OCI-LY3 (cell line): Measurements from ENCODE around the gene RBL2.
A peak's percentile ranks its signal among the peaks of the same experiment; 100 is the strongest.

Experiments
- H2AFZ ChIP-seq: fragments of 200-600, 300-600 bp; shearing (Covaris generic); 2 replicates; pipeline ENCODE4 v1.6.0; 2014; ENCODE audit warnings: antibody characterized with exemption, low read depth, low read length
- H3K27ac ChIP-seq: fragments of 200-600, 300-600 bp; sonication (generic); 2 replicates; pipeline ENCODE4 v1.5.1; 2014; ENCODE audit warnings: mild to moderate bottlenecking, low read length, moderate library complexity, mixed read lengths
- H3K27me3 ChIP-seq: fragments of 200-600, 300-600 bp; sonication (generic); 2 replicates; pipeline ENCODE4 v1.6.1; 2014; ENCODE audit warnings: low read depth, low read length, mixed read lengths
- H3K36me3 ChIP-seq: fragments of 200-600, 300-600 bp; sonication (generic); replicated peaks from 2 replicates; pipeline ENCODE3; 2014; ENCODE audit warnings: low read depth, low read length, mixed read lengths
- H3K4me1 ChIP-seq: fragments of 300-600, 200-600 bp; sonication (generic); 2 replicates; pipeline ENCODE4 v1.6.1; 2014; ENCODE audit warnings: low read length, mixed read lengths
- H3K4me2 ChIP-seq: fragments of 200-600, 300-600 bp; sonication (generic); 2 replicates; pipeline ENCODE4 v1.6.1; 2014; ENCODE audit warnings: low read length, mixed read lengths
- H3K4me3 ChIP-seq: fragments of 300-600, 200-600 bp; sonication (generic); 2 replicates; pipeline ENCODE4 v1.5.1; 2014; ENCODE audit warnings: antibody characterized with exemption, mild to moderate bottlenecking, low read length, moderate library complexity
- H3K79me2 ChIP-seq: fragments of 300-600, 200-600 bp; shearing (Covaris generic); 2 replicates; pipeline ENCODE4 v1.6.1; 2014; ENCODE audit warnings: mild to moderate bottlenecking, low read length, mixed read lengths
- H3K9ac ChIP-seq: fragments of 300-600, 200-600 bp; shearing (Covaris generic); 2 replicates; pipeline ENCODE4 v1.6.0; 2014; ENCODE audit warnings: mild to moderate bottlenecking, low read length, moderate library complexity
- H3K9me3 ChIP-seq: fragments of 200-600, 300-600 bp; shearing (Covaris generic); 2 replicates; pipeline ENCODE4 v1.6.1; 2014; ENCODE audit warnings: low read length, mixed read lengths; ENCODE audit not compliant: insufficient read depth
- H4K20me1 ChIP-seq: fragments of 200-600, 300-600 bp; sonication (generic); 2 replicates; pipeline ENCODE4 v1.6.1; 2016; ENCODE audit warnings: low read length, mixed read lengths; ENCODE audit not compliant: insufficient read depth
- EZH2phosphoT487 ChIP-seq: fragments of 200-600 bp; shearing (Covaris generic); IDR thresholded peaks from 2 replicates; pipeline ENCODE4 v1.6.1; 2018; ENCODE audit warnings: antibody characterized with exemption, mixed run types, low read depth
- TF ChIP-seq, protein P1 (sequence below): fragments of 200-600, 300-600 bp; sonication (generic); IDR thresholded peaks from 2 replicates; pipeline ENCODE4 v1.5.1; 2014; ENCODE audit warnings: antibody characterized with exemption, low read length, low read depth

RBL2 gene

DNA sequence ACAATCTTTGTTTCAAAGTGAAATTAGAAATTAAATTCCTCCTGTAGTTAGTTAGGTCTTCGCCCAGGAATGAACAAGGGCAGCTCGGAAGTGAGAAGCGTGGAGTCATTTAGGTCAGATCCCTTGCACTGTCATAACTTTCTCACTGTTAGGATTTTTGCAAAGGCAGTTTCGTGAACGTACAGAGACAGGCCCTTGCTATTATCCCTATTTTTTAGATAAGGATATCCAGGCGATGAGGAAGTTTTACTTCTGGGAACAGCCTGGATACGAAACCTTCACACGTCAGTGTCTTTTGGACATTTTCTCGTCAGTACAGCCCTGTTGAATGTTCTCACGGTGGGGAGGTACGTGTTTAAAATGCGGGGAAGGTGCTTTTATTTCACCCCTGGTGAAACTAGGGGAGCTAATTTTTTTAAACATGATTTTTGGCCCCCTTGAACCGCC lies 318 bp upstream of the RBL2 start:
- no peaks in the 10 kb centered on the region for H3K9me3 ChIP-seq
- H3K4me1 ChIP-seq = peaks cover 15% of the 10 kb centered on the region
- peak overlapping the region; percentile 93 for H3K9ac ChIP-seq
- peak overlapping the region; percentile 97 for H3K4me3 ChIP-seq
- peak overlapping the region; percentile 100 for H2AFZ ChIP-seq
- no peak for TF ChIP-seq EZH2phosphoT487
- TF ChIP-seq, protein P1, sequence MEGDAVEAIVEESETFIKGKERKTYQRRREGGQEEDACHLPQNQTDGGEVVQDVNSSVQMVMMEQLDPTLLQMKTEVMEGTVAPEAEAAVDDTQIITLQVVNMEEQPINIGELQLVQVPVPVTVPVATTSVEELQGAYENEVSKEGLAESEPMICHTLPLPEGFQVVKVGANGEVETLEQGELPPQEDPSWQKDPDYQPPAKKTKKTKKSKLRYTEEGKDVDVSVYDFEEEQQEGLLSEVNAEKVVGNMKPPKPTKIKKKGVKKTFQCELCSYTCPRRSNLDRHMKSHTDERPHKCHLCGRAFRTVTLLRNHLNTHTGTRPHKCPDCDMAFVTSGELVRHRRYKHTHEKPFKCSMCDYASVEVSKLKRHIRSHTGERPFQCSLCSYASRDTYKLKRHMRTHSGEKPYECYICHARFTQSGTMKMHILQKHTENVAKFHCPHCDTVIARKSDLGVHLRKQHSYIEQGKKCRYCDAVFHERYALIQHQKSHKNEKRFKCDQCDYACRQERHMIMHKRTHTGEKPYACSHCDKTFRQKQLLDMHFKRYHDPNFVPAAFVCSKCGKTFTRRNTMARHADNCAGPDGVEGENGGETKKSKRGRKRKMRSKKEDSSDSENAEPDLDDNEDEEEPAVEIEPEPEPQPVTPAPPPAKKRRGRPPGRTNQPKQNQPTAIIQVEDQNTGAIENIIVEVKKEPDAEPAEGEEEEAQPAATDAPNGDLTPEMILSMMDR = no peak
- peaks cover 44% of the 10 kb centered on the region for H3K79me2 ChIP-seq
- peak overlapping the region; percentile 90 for H3K4me2 ChIP-seq
- no peaks in the 10 kb centered on the region for H3K36me3 ChIP-seq
- peaks cover 20% of the 10 kb centered on the region for H4K20me1 ChIP-seq
- H3K27ac ChIP-seq = peak overlapping the region; percentile 37; the same call in 1 of the 2 replicates
- no peaks in the 10 kb centered on the region for H3K27me3 ChIP-seq

DNA sequence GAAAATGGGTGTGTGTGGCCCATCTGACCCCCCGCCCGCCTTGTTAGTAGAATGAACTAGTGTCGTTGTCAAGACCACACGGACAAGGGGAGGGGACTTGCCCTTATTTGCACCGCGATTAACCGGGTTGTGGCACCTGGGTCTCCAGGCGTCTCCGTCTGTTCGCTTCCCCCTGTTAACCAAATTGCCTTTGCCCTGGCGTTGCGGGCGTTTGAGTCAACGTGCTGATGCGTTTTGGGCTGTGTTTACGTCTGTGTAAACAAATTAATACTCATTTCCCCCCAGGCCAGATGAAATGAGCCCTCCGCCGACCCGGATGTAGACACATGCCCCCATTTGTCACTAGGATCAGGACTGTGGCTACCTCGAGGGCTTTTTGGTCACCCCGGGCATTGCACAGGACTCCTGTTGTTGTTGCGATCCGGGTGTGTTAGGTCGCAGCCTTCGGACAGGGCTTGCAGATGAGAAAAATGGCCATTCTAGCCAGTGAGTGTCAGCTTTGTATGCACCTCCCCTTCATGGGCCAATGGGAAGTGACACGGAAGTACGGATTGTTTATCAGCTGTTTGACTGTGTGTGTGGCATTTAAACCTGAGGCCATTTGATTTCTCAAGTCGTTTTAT lies 906 bp downstream of the RBL2 start:
- Histone ChIP-seq H3K4me3 (peak overlapping the region; percentile 97), H3K4me1 (peaks cover 15% of the 10 kb centered on the region), H3K4me2 (peak overlapping the region; percentile 68), H3K79me2 (peaks cover 51% of the 10 kb centered on the region), H3K27ac (peak overlapping the region; percentile 74), H3K9me3 (no peaks in the 10 kb centered on the region), H3K36me3 (peaks cover 4% of the 10 kb centered on the region), H3K9ac (peak overlapping the region; percentile 93), H2AFZ (peak overlapping the region; percentile 87), H3K27me3 (no peaks in the 10 kb centered on the region), H4K20me1 (peaks cover 20% of the 10 kb centered on the region)
- TF ChIP-seq, protein P1 = no peak
- no peak for TF ChIP-seq EZH2phosphoT487

DNA sequence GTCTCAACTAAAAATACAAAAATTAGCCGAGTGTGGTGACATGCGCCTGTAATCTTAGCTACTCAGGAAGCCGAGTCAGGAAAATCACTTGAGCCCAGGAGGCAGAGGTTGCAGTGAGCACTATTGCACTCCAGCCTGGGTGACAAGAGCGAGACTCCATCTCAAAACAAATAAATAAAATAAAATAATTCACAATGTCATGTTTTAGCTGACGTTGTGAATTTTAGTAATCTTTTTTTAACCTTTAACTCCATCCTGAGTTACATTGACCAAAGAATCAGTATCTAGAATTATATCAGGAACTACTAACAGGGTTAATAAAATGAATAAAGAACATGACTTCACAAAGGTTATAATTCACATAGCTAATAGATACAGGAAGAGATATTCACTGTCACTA lies 5.9 kb downstream of the RBL2 start:
- Histone ChIP-seq H3K27me3 (no peaks in the 10 kb centered on the region), H3K9me3 (no peaks in the 10 kb centered on the region), H3K4me1 (peaks cover 20% of the 10 kb centered on the region), H3K36me3 (peaks cover 21% of the 10 kb centered on the region), H2AFZ (no peak overlapping the region), H3K27ac (no peak overlapping the region), H3K4me3 (no peak overlapping the region), H3K9ac (no peak overlapping the region), H3K79me2 (peaks cover 43% of the 10 kb centered on the region), H4K20me1 (peaks cover 20% of the 10 kb centered on the region), H3K4me2 (no peak overlapping the region)
- TF ChIP-seq EZH2phosphoT487 = no peak
- TF ChIP-seq, protein P1 = no peak

DNA sequence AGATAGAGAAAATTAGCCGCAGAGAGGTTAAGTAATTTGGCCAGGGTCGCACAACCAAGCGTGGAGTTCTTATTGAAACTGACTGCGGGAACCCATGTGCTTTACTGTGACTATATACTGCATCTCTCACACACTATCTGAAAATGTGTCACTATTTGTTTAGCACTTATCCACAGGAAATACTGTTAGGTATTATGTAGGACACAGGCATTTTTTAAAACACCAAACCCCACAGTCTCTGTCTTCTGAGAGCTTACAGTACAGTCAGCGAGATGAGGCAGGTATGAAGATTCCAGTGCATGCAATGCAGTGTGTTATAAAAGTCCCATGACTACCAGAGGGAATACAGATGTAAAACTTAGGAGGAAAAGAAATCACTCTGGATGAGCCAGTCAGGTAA lies 11.3 kb downstream of the RBL2 start:
- Histone ChIP-seq H3K9ac (no peak overlapping the region), H3K27me3 (no peaks in the 10 kb centered on the region), H2AFZ (no peak overlapping the region), H4K20me1 (no peaks in the 10 kb centered on the region), H3K4me1 (peaks cover 8% of the 10 kb centered on the region), H3K36me3 (peaks cover 24% of the 10 kb centered on the region), H3K4me2 (no peak overlapping the region), H3K4me3 (no peak overlapping the region), H3K79me2 (no peaks in the 10 kb centered on the region), H3K9me3 (no peaks in the 10 kb centered on the region), H3K27ac (no peak overlapping the region)
- no peak for TF ChIP-seq EZH2phosphoT487
- TF ChIP-seq, protein P1 = no peak
